Measurements from ENCODE around the gene SRPX2. TPM values are rescaled to one million over a fixed set of nuclear protein-coding genes. Genes with fewer than 3 reads are reported as not detected.
A peak's percentile ranks its signal among the peaks of the same experiment; 100 is the strongest.

The SRPX2 gene
- total RNA-seq, 4 donors from 2014 or later = 7.4 to 23.8 (median 15.1) TPM

DNA sequence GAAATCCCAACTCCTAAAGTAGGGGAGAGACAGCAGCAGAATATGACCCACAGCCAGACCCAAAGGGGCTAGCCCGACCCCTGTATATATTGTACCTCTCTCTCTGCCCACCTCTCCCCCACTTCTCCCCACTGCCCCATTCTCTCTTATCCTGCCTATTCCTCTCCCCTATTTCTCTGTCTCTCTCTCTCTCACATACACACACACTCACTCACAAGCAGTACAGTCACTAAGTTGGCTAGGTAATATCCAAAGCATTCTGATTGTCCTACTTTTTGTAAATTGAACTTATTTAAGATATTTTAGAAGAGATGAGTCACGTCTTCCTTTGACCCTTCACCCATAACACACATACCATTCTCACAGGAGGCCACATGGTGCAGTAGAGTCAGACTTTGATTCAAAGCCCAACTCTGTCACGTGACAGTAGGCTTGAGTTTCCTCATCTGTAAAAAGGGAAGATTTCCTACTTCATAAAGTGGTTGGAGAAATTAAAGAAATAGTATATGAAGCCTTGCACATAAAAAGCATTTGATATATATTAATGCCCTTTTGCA lies 29.5 kb downstream of the SRPX2 start:
- H3K4me1 ChIP-seq = no peaks in the 10 kb centered on the region
- intact Hi-C loops (cut with DNase I; ENCODE audit: low total_unique reads) = no loop called here
- DNase-seq = no peak
- peak overlapping the region in 1 of 2 donors; percentile 2 for H3K27ac ChIP-seq
- H3K9me3 ChIP-seq = no peaks in the 10 kb centered on the region
- H3K4me3 ChIP-seq = no peak overlapping the region
- H3K36me3 ChIP-seq = no peaks in the 10 kb centered on the region
- H3K27me3 ChIP-seq = no peaks in the 10 kb centered on the region
- no peak for TF ChIP-seq POLR2A (IDR thresholded peaks at IDR 0.05)
- TF ChIP-seq, protein P1, sequence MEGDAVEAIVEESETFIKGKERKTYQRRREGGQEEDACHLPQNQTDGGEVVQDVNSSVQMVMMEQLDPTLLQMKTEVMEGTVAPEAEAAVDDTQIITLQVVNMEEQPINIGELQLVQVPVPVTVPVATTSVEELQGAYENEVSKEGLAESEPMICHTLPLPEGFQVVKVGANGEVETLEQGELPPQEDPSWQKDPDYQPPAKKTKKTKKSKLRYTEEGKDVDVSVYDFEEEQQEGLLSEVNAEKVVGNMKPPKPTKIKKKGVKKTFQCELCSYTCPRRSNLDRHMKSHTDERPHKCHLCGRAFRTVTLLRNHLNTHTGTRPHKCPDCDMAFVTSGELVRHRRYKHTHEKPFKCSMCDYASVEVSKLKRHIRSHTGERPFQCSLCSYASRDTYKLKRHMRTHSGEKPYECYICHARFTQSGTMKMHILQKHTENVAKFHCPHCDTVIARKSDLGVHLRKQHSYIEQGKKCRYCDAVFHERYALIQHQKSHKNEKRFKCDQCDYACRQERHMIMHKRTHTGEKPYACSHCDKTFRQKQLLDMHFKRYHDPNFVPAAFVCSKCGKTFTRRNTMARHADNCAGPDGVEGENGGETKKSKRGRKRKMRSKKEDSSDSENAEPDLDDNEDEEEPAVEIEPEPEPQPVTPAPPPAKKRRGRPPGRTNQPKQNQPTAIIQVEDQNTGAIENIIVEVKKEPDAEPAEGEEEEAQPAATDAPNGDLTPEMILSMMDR (IDR thresholded peaks at IDR 0.05) = no peak

DNA sequence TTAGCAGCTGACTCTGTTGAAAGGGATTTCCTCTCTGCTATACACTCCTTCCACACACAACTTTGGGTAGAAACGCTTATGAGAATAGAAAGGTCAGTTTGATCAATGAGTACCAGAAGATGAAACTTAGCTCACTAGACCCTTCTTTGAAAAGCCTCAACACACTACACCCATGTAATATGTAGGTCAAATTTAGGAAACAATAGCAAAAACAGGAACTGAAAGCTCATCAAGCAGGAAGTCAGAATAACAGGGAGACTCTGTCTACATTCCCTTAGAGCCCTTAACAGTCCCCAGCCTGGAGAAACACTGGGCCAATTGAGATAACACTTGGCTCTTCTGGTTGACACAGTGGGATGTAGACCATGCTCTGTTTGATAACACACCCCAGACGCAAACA lies 30.7 kb downstream of the SRPX2 start:
- H3K4me1 ChIP-seq = no peaks in the 10 kb centered on the region
- no peaks in the 10 kb centered on the region for H3K9me3 ChIP-seq
- intact Hi-C loops (cut with DNase I; ENCODE audit: low total_unique reads) = no loop called here
- no peak for TF ChIP-seq POLR2A (IDR thresholded peaks at IDR 0.05)
- TF ChIP-seq, protein P1 (IDR thresholded peaks at IDR 0.05) = no peak
- no peak overlapping the region for H3K4me3 ChIP-seq
- DNase-seq = no peak
- peak overlapping the region in 1 of 2 donors; percentile 15 for H3K27ac ChIP-seq
- no peaks in the 10 kb centered on the region for H3K36me3 ChIP-seq
- no peaks in the 10 kb centered on the region for H3K27me3 ChIP-seq

DNA sequence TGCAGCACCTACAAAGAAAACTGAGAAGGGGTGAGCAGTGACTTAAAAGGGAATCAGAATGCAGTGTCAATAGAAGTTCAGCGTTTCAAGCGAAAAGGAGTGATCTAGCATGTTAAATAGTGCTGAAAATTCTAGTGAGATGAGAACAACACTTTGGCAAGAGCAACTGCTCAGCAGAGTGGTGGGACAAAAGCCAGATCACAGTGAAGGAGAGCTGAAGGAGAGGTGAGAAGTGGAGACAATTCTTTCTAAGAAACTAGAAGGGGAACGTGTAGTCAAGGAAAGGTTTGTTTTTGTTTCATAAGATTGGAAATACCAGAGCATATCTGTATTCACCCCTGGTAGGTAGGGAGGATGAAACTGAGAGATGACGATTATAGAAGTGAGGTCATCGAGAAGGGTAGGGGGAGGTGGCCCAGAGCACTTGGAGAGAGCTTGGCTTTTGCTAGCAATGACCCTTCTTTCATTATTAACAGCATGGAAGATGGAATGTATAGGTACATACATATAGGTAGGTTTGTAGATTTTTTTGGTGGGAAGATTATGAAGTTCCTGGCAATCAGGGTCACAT lies 33.7 kb downstream of the SRPX2 start:
- peak in 1 of 2 donors; percentile 34 for DNase-seq

DNA sequence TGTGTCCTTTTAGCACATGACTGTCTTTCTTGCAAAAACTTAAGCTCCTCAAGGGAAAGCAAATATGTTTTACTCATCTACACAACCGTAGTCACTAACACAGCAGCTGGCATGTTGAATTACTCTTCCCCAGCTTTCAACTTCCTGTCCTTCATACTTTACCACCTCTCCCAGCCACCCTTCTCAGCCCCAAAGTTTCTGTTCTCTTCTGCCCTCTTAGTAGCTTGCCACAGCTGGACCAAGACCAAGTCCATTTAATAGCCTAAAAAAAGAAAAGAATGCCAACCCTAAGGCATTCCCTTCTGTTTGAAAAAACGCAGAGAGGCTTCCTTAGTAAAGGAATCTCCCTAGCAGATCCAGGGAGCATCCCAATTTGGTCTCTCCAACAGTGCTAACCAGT lies 36.8 kb downstream of the SRPX2 start:
- TF ChIP-seq POLR2A (IDR thresholded peaks at IDR 0.05) = no peak
- TF ChIP-seq, protein P1 (IDR thresholded peaks at IDR 0.05) = no peak
- Histone ChIP-seq H3K36me3 (no peaks in the 10 kb centered on the region), H3K4me3 (no peak overlapping the region), H3K27ac (no peak overlapping the region), H3K27me3 (no peaks in the 10 kb centered on the region), H3K9me3 (no peaks in the 10 kb centered on the region), H3K4me1 (no peaks in the 10 kb centered on the region)
- no peak for DNase-seq
- intact Hi-C loops (cut with DNase I; ENCODE audit: low total_unique reads) = no loop called here

More for the DNA sequence above, 33.7 kb downstream of the SRPX2 start:
- Histone ChIP-seq H3K4me3 (no peak overlapping the region), H3K9me3 (no peaks in the 10 kb centered on the region), H3K36me3 (no peaks in the 10 kb centered on the region), H3K4me1 (no peaks in the 10 kb centered on the region), H3K27me3 (no peaks in the 10 kb centered on the region), H3K27ac (peak overlapping the region; percentile 56 to 57)
- TF ChIP-seq, protein P1 (IDR thresholded peaks at IDR 0.05) = no peak
- no peak for TF ChIP-seq POLR2A (IDR thresholded peaks at IDR 0.05)
- intact Hi-C loops (cut with DNase I; ENCODE audit: low total_unique reads) = no loop called here

DNA sequence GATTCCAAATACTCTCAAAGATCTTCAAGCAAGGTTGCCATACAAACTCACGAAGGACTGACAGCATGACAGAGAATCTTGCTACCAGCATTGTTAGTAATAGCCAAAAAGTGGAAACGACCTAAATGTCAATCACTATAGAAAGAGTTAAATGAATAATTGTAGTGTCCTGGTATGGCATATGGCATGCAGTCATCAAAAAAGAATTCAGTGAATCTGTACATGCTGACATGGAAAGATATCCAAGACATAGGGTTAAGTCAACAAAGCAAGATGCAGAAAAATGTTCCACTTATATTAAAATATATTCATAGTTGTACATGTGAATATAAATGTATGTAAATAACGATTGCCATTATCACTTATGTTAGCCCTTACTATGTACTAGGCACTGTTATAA lies 37.6 kb downstream of the SRPX2 start:
- Histone ChIP-seq H3K4me3 (no peak overlapping the region), H3K4me1 (no peaks in the 10 kb centered on the region), H3K27ac (no peak overlapping the region), H3K27me3 (no peaks in the 10 kb centered on the region), H3K9me3 (no peaks in the 10 kb centered on the region), H3K36me3 (no peaks in the 10 kb centered on the region)
- TF ChIP-seq, protein P1 (IDR thresholded peaks at IDR 0.05) = no peak
- no peak for TF ChIP-seq POLR2A (IDR thresholded peaks at IDR 0.05)
- no peak for DNase-seq
- intact Hi-C loops (cut with DNase I; ENCODE audit: low total_unique reads) = no loop called here

All from uterus (tissue), 4 donors.